Measurements from ENCODE around the gene SUGP2.
"Not testable (repeated sequence)": the region's sequence is repeated elsewhere in the genome, so short reads cannot be mapped to it uniquely, and the experiment has no call there.

The SUGP2 gene

GRCh38 chr19:18989316-18989715, 44.0 kb downstream of the SUGP2 start:
- no peak for DNase-seq

- no peak for DNase-seq
Measured at GRCh38 chr19:18987456-18987855, 45.9 kb downstream of the SUGP2 start.

GRCh38 chr19:18985257-18985656, 48.1 kb downstream of the SUGP2 start:
- no peak for DNase-seq

- DNase-seq: no peak
Measured at GRCh38 chr19:18984251-18984650, 49.1 kb downstream of the SUGP2 start.

- no peak for DNase-seq
Measured at GRCh38 chr19:18982669-18983068, 50.6 kb downstream of the SUGP2 start.

GRCh38 chr19:18980432-18981020, 52.8 kb downstream of the SUGP2 start:
- no peak for DNase-seq

- no peak for DNase-seq
Measured at GRCh38 chr19:18978616-18979015, 54.7 kb downstream of the SUGP2 start.

GRCh38 chr19:18975869-18976268, 57.4 kb downstream of the SUGP2 start:
- DNase-seq: no peak

- no peak for DNase-seq
Measured at GRCh38 chr19:18975011-18975410, 58.3 kb downstream of the SUGP2 start.

- no peak for DNase-seq
Measured at GRCh38 chr19:18972851-18973250, 60.5 kb downstream of the SUGP2 start.

GRCh38 chr19:18972301-18972811, 61.0 kb downstream of the SUGP2 start:
- no peak for DNase-seq

- no peak for DNase-seq
Measured at GRCh38 chr19:18969931-18970659, 63.2 kb downstream of the SUGP2 start.

- no peak for DNase-seq
Measured at GRCh38 chr19:18967358-18968146, 65.8 kb downstream of the SUGP2 start.

- no peak for DNase-seq
Measured at GRCh38 chr19:18966307-18966706, 67.0 kb downstream of the SUGP2 start.

- DNase-seq: no peak
Measured at GRCh38 chr19:18964121-18964520, 69.2 kb downstream of the SUGP2 start.

- DNase-seq: no peak
Measured at GRCh38 chr19:18961767-18962620, 71.3 kb downstream of the SUGP2 start.

- no peak for DNase-seq
Measured at GRCh38 chr19:18960370-18960769, 72.9 kb downstream of the SUGP2 start.

- DNase-seq: no peak
Measured at GRCh38 chr19:18955042-18955441, 78.3 kb downstream of the SUGP2 start.

GRCh38 chr19:18954094-18954493, 79.2 kb downstream of the SUGP2 start:
- no peak for DNase-seq

- DNase-seq: not testable (repeated sequence)
Measured at GRCh38 chr19:18952364-18953003, 80.8 kb downstream of the SUGP2 start.

GRCh38 chr19:18951721-18952281, 81.5 kb downstream of the SUGP2 start:
- DNase-seq: no peak

- DNase-seq: no peak
Measured at GRCh38 chr19:18949858-18950257, 83.5 kb downstream of the SUGP2 start.
